Adrenal gland (tissue), 12 donors: Measurements from ENCODE around the gene CPA5. TPM values are rescaled to one million over a fixed set of nuclear protein-coding genes. Genes with fewer than 3 reads are reported as not detected.

Experiments
- DNase-seq, 7 donors: peaks; one replicate each; pipeline ENCODE4 v3.0.0-alpha.2; 2019 to 2020
- H3K27ac ChIP-seq, 5 donors: fragments of 200-600 bp; sonication (generic) in 4 of 5; 1 replicate in 3 of 5; 2 replicates in 2 of 5; pipeline versions ENCODE4 v1.5.1 to v1.8.0; 2016 to 2020; ENCODE audit warnings: mild to moderate bottlenecking in 1 of 5
- H3K27me3 ChIP-seq: fragments of 200-600 bp; 2 replicates; pipeline ENCODE4 v1.8.0; 2021
- H3K36me3 ChIP-seq, 2 donors: fragments of 200-600 bp; replicated peaks in 1 of 2; 1 replicate in 1 of 2; 2 replicates in 1 of 2; pipeline versions ENCODE4 v1.5.1 to v1.8.0; 2018 to 2022
- H3K4me1 ChIP-seq, 2 donors: fragments of 200-600 bp; replicated peaks in 1 of 2; 1 replicate in 1 of 2; 2 replicates in 1 of 2; pipeline versions ENCODE4 v1.5.1 to v1.8.0; 2018 to 2021
- H3K4me3 ChIP-seq, 4 donors: fragments of 200-600 bp; sonication (generic) in 3 of 4; one replicate each; pipeline ENCODE4 v1.5.1; 2016 to 2018
- H3K9me3 ChIP-seq, 3 donors: fragments of 200-600 bp; sonication (generic) in 1 of 3; replicated peaks in 1 of 3; 1 replicate in 2 of 3; 2 replicates in 1 of 3; pipeline versions ENCODE4 v1.5.1 to v1.8.0; 2016 to 2021
- CTCF ChIP-seq, 6 experiments: fragments of 450-650 bp in 4 of 6; fragments of 200-600 bp in 2 of 6; sonication (generic) in 1 of 6; IDR thresholded peaks; 1 replicate in 5 of 6; 2 replicates in 1 of 6; pipeline versions ENCODE4 v1.5.1 to v1.8.0; 2016 to 2021; ENCODE audit warnings: antibody characterized with exemption in 6 of 6, mild to moderate bottlenecking in 2 of 6, moderate library complexity in 1 of 6
- POLR2A ChIP-seq, 2 donors: fragments of 450-650 bp; IDR thresholded peaks; one replicate each; pipeline ENCODE4 v1.6.1; 2017; ENCODE audit warnings: antibody characterized with exemption in 2 of 2, mild to moderate bottlenecking in 2 of 2, moderate library complexity in 1 of 2
- WGBS, 4 donors: extraction: QIAGEN DNeasy Blood & Tissue Kit in 2 of 4; methylation state at CpG; one replicate each; pipeline versions ENCODE4 v1.1.5 to v1.1.7; 2013 to 2017; 5-methylcytosine and 5-hydroxymethylcytosine counted together
- intact Hi-C, 2 donors: fragments of 100-400 bp; cut with DNase I; formaldehyde crosslinking; loops; one replicate each; pipeline versions ENCODE4 v1.14.1 to v1.15.0; 2022 to 2023
- polyA plus RNA-seq, 3 donors: library from polyadenylated mRNA; stranded (reverse); fragments of 200-250 nt in 2 of 3; fragments of 350-450 nt in 1 of 3; fragmentation: Illumina TruSeq in 1 of 3; extraction: RNeasy Lipid Tissue Mini Kit (QIAGEN cat#74804) in 1 of 3; gene quantifications; one replicate each; pipeline ENCODE4 v1.2.3, GENCODE V29; 2013 to 2014
- total RNA-seq, 9 donors: library from RNA; depleted of rRNA in 4 of 9; stranded (reverse); fragments of >200 nt in 4 of 9; fragments of 120-200 nt in 1 of 9; fragmentation: NEBNext Ultra II Directional in 1 of 9; extraction: Animal tissue kit (Norgen Biotek cat#: 25700) in 1 of 9; gene quantifications; one replicate each; pipeline versions ENCODE4 v1.1.0 to v1.2.4, GENCODE V29; 2013 to 2023
- donor health status: healthy with polysubstance abuse.
- donor health status: Bipolar disorder and iron deficiency.
- donor health status: DM: yes; HTN: yes; CAD: no.
- donor health status: DM: no; HTN: no; CAD: no.
- donor health status: DM: no; HTN: no; CAD: no.
- donor health status: DM: yes; HTN: yes; CAD: no.

The CPA5 gene
- total and polyA plus RNA-seq, 12 donors = 0.24 to 0.65 (median 0.29) TPM; not detected in 8

GRCh38 chr7:130395421-130395820 lies 50.8 kb downstream of the CPA5 start:
- Histone ChIP-seq H3K27ac (no peak overlapping the region), H3K9me3 (no peaks in the 10 kb centered on the region), H3K4me3 (no peak overlapping the region), H3K27me3 (no peaks in the 10 kb centered on the region), H3K4me1 (peaks cover 8 to 41% of the 10 kb centered on the region in 2 donors), H3K36me3 (no peaks in the 10 kb centered on the region)
- WGBS, 4 donors = 77 to 82% (median 79%) methylated on average over 5 of the region's 5 CpGs
- intact Hi-C loops = no loop called here
- no peak for DNase-seq
- TF ChIP-seq POLR2A (IDR thresholded peaks at IDR 0.05) = no peak
- TF ChIP-seq CTCF (IDR thresholded peaks at IDR 0.05) = no peak

DNA sequence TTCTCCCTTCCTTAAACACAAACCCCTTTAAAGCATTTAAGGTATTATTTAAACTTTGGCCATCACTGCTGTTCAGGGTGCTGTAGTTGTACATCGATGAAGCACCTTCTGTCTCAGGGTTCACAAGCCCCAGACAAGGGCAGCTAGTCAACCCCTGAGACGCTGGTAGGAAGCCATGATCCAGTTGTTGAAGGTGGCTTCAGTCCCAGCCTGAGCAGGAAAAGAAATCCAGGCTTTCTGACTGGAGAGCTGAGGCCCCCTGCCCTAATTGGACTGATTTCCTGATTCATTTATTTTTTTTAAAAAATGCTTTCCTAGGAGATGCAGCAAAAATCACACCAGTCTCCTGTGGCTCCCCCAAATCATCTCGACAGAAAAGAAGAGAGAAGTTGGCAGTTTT lies 51.5 kb downstream of the CPA5 start:
- Histone ChIP-seq H3K27me3 (no peaks in the 10 kb centered on the region), H3K4me3 (no peak overlapping the region), H3K36me3 (no peaks in the 10 kb centered on the region), H3K9me3 (no peaks in the 10 kb centered on the region), H3K4me1 (peaks cover 9 to 46% of the 10 kb centered on the region in 2 donors), H3K27ac (peak overlapping the region in 1 of 5 donors; percentile 29)
- WGBS, 4 donors = 61 to 87% (median 69%) methylated on average over 3 of the region's 3 CpGs
- intact Hi-C loops = no loop called here
- peak in 1 of 7 donors; percentile 44 for DNase-seq
- TF ChIP-seq POLR2A (IDR thresholded peaks at IDR 0.05) (no peak), CTCF (IDR thresholded peaks at IDR 0.05) (no peak)

GRCh38 chr7:130397051-130397757 lies 52.6 kb downstream of the CPA5 start:
- H3K27me3 ChIP-seq = no peaks in the 10 kb centered on the region
- WGBS, 4 donors = 72 to 85% (median 78%) methylated on average over 7 of the region's 7 CpGs
- H3K27ac ChIP-seq = peak overlapping the region in 2 of 5 donors; percentile 1 to 25
- no peaks in the 10 kb centered on the region for H3K36me3 ChIP-seq
- TF ChIP-seq CTCF (IDR thresholded peaks at IDR 0.05) (no peak), POLR2A (IDR thresholded peaks at IDR 0.05) (no peak)
- no peak overlapping the region for H3K4me3 ChIP-seq
- H3K4me1 ChIP-seq = peaks cover 9 to 41% of the 10 kb centered on the region in 2 donors
- no peaks in the 10 kb centered on the region for H3K9me3 ChIP-seq
- DNase-seq = no peak
- intact Hi-C loops = no loop called here

DNA sequence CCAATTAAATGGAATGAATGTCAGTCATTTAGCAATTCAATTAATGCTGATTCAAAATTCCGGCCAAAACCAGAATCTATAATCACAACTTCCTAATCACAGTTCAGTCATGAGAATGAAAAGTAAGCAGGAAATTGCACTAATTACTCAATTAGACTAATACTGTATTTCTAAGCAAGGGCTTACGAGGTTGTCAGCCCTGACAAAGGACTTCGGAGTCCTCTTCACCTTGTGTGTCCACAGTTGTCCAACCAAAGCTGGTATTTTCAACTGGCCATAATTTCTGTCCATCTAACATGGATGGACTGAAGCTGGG lies 53.1 kb downstream of the CPA5 start:
- Histone ChIP-seq H3K27ac (peak overlapping the region in 2 of 5 donors; percentile 1 to 24), H3K9me3 (no peaks in the 10 kb centered on the region), H3K4me1 (peaks cover 9 to 36% of the 10 kb centered on the region in 2 donors), H3K4me3 (no peak overlapping the region), H3K36me3 (no peaks in the 10 kb centered on the region), H3K27me3 (no peaks in the 10 kb centered on the region)
- TF ChIP-seq CTCF (IDR thresholded peaks at IDR 0.05) (no peak), POLR2A (IDR thresholded peaks at IDR 0.05) (no peak)
- intact Hi-C loops = no loop called here
- WGBS, 4 donors = 76 to 88% (median 81%) methylated on average over 3 of the region's 3 CpGs
- no peak for DNase-seq
